HG03565 (cell line): ENCODE measurements around the gene UBE2D3.
"Not testable (repeated sequence)": the region's sequence is repeated elsewhere in the genome, so short reads cannot be mapped to it uniquely, and the experiment has no call there.

Experiments
- ATAC-seq: cut with Tn5 transposase; IDR thresholded peaks from one replicate; pipeline ENCODE4 v1.9.1; 2021; ENCODE audit warnings: mild to moderate bottlenecking, moderate library complexity; ENCODE audit not compliant: unreplicated experiment

The UBE2D3 gene

DNA sequence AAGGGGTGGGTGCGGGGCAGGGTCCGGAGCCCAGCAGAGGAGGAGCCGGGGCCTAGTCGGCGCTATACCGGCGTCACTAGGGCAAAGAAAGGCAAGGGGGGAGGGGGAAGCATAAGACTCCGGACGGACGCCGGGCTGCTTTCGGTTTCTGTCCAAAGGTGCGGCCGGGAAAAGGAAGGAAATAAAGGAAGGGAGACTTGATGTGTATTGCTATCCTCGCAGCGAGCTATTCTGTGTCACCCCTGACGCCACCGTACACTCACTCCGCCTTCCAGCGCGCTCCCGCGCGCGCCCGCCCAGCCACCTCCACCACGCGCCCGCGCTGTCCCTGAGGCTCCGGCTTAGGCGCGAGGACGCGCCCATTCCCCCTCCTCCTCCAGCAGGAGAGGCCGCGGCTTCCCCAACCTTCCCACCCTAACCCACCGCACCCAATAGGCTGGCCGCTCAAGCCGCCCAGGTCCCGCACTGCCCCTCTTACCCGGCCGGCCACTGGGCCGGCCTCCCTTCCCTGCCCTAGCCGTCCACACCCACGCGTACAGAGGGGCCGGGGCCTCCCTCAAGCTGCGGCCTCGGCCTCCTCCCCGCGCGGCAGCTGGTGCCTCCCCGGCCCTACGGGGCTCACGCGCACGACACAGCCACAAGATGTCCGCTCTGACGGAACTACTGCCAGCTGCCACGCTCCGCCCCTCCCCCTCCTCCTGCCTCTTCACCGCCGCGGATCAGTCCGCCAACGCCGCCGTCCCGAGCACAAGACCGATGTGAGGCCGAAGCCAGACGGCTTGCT, at the start of gene UBE2D3:
Gene UBE2D3, minus strand, starts transcription at position 662 of the 784 bp plus-strand sequence. CDS start 1,043 bp downstream, outside the sequence.
- peak; percentile 18 for ATAC-seq

DNA sequence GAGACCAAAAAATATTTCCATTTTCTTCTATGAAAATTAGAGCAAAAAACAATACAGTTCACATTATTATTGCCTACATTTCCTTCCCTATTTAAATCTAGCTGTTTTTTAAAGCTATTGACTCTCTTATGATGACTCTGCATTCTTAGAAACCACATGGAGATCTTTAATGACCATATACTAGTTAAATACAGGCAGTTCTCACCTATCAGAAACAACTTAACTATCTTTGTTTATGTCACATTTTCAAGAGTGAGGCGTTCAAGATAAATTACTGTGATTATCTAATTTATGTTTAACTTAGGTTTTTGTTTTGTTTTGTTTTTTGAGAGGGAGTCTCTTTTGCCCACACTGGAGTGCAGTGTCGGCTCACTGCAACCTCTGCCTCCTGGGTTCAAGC, 44.4 kb upstream of the UBE2D3 start:
- ATAC-seq, result no peak

DNA sequence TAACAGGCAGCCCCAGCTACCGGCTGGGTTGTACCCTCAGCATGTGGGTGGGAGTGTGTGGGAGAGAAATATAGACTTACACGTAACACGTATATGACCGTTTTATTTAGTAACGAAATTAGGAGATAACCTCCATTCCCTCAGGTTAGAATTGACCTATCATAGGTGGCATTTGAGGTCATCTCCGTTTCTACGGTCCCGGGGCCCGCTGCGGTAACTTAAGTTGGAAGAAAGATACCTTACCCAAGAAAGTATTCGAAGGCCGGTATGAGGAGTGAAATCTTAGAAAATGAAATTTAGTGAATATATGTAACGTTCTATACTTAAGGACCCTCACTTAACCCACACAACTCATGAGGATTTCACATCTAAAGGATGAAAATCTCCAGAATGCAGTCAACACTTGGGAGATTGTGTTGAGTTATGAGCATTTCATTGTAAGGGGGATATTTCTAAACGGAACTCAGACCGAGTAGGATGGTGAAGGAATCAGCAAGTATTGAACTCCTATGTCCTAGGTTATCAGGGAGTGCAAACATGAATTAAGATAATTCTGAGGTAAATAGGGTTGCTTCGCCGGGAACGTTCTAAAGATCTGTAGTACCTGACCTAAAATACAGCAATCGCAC, 42.3 kb upstream of the UBE2D3 start:
- ATAC-seq, result peak; percentile 8

DNA sequence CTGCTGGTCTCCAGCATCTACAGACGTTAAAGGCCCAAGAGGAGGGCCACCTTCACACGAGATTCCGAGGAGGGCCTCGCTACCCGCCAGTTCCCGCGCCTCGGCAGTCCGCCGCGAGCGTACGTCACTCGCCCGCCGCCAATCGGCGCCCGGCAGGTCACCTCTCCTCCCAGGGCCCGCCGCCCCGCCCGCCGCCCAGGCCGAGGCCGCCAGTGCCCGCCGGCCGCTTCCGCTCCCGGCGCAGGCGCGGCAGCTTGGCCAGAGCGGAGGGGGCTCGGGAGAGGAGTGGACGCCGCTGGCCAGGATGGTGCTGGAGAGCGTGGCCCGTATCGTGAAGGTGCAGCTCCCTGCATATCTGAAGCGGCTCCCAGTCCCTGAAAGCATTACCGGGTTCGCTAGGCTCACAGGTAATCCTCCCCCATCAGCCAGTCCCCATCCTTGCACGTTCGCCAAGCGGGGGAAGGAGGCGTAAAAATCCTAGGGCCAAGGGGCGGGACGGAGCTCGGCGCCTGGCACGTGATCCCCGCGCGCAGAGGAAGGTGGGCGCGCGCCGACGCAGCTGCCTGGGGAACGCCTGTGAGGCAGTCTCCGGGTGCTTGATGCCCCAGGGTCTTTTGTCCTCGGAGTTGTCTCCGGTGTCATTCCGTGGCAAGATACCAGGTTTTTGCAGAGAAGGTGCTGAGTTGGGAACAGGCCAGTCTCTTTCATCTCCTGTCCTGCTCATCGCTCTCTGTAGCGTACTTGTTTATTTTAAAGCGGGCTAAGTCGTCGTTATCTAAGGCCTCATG, 41.6 kb upstream of the UBE2D3 start, which contains the start of gene CISD2:
Gene CISD2, plus strand, starts transcription at position 212 of the 788 bp plus-strand sequence. Its CDS starts 93 bp downstream, at position 305.
- ATAC-seq, result peak; percentile 82

DNA sequence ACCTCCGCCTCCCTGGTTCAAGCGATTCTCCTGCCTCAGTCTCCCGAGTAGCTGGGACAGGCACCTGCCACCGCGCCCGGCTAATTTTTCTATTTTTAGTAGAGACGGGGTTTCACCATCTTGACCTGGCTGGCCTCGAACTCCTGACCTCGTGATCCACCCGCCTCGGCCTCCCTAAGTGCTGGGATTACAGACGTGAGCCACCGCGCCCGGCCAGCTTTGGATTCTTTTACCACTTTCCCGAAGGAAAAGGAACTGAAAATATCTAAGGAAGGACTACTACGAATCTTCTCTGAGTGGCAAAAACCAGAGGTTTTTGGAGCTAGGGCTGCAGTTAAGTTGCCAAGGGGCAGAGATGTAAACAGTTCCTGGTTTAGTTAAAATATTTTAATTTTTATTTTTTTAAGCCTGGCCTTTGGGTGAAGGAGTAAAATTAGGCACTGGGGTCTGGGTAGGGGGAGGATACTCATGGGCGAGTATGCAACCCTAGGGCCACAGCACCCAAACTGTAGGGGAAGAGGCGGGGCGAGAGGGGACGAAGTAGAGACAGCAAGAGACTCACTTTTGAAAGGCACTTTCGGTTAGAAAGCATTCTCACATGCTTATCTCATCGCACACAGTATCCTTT, 40.9 kb upstream of the UBE2D3 start:
- no peak for ATAC-seq

DNA sequence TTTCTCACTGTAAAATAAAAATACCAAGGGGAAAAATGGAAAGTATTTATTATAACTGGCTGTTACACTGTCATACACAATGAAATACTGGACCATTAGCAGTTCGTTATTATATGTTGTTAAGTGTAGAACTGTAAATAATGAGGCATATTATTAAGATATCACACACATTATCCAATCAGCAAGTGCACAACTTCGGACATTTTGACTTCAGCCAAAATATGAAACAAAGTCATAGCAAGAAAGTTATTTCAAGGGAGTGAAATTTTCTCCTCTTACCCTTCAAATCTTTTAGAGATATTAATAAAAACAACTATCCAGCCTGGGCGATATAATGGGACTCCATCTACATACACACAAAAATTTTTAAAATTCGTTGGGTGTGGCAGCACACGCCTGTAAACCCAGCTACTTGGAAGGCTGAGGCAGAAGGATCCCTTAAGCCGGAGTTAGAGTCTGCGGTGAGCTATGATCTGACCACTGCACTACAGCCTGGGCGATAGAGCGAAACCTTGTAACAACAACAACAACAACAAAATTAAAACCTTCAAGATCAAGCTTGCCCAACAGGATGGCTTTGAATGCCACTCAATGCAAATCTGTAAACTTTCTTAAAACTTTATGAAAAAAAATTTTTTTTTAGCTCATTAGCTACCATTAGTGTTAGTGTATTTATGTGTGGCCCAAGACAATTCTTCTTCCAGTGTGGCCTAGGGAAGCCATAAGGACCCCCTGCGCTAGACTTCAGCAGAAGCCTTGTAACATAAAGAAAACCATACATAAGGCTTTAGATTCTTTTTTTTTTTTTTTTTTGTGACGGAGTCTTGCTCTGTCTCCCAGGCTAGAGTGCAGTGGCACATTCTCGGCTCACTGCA, 40.2 kb upstream of the UBE2D3 start:
- no peak for ATAC-seq

DNA sequence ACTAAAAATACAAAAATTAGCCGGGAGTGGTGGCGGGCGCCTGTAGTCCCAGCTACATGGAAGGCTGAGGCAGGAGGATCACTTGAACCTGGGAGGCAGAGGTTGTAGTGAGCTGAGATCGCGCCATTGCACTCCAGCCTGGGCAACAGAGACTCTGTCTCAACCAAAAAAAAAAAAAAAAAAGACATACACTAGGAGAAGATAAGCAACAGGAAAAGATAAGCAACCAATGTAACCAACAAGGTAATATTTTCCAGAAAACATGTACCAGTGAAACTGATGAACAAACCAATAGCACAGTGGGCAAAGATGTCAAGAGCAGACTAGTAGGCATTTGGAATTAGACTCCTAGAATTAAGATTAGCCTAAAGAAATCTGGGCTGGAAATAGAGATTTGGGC, 38.0 kb upstream of the UBE2D3 start:
- not testable (repeated sequence) for ATAC-seq

DNA sequence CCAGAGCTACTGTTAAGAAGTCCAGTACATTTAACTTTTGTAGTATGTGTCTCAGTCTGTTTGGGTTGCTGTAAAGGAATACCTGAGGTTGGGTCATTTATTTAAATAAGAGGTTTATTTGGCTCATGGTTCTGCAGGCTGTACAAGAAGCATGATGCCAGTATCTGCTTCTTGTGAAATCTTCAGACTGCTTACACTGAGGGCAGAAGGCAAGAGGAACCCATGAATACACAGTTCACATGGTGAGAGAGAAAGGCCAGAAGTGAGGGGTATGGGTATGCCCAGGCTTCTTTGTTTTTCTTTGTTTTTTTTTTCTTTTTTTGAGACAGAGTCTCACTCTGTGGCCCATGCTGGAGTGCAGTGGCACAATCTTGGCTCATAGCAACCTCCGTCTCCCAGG, 35.4 kb upstream of the UBE2D3 start:
- ATAC-seq, result no peak

DNA sequence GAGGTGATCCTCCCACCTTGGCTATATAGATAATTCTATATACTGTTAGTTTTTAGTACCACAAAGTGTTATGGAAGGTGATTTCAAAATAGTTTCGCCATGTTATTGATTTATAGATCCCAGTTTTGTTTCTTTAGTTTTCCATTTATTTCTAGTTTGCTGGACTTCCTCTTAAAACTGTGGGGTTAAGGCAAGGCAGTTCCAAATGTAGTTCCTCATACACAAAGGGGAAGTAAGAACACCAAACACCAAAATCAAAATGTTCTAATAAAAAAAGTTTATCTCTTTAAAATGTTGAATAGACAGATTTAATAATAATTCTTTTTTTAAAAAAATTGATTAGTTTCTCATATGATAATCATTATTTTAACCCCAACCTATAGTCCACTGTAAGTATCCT, 34.7 kb upstream of the UBE2D3 start:
- ATAC-seq, result no peak

DNA sequence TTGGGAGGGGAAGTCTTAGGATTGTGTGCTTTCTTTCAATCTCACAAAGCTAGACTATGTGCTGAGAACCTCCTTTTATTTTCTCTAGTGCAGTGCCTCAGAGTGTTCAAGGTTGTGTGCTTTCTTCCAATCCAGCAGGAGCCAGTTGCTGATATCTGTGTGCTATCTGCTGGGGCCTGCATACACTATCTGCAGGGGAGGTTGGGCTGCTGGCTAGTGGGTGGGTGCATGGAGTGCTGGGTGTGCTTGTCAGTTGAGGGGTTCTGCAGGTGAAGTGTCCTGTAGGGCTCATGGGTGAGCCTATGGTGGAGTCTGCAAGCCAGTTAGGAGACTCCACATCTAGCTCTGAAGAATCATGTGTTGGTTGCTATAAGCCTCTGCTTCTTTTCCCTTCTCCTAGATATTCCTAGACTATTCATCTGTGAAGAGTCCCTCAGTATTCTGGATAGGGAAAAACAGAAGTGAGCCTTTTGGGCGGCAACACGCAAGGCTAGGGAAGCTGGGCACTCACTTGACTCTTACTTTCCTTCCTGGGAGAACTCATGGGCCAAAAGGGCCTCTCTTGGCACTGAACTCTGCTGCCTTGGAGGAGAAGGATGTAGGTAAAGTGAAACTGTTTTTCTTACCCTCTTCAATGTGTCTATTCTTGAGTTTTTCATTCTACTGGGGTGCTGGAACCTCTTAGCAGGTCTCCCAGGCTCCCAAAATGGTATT, 33.4 kb upstream of the UBE2D3 start:
- no peak for ATAC-seq

DNA sequence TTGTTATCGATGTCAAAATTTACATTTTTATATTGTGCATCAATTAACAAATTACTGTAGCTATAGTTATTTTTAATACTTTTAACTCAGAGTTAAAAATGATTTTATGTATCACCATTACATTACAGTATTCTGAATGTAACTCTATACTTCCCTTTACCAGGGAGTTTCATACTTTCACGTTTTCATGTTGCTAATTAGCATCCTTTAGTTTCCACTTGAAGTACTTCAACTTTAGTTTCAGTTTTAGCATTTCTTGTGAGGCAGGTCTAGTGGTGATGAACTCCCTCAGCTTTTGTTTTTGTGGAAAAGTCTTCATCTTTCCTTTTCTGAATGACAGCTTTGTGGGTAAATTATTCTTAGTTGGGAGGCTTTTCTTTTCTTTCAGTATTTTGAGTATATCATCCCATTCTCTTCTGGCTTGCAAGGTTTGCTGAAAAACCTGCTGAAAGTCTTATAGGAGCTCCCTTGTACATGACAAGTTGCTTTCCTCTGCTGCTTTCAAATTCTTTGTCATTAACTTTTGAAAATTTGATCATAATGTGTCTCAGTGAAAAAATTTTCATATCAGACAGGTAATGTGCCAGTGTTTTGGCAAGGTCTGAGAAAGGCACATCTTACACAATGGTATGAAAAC, 31.6 kb upstream of the UBE2D3 start:
- ATAC-seq, result no peak

DNA sequence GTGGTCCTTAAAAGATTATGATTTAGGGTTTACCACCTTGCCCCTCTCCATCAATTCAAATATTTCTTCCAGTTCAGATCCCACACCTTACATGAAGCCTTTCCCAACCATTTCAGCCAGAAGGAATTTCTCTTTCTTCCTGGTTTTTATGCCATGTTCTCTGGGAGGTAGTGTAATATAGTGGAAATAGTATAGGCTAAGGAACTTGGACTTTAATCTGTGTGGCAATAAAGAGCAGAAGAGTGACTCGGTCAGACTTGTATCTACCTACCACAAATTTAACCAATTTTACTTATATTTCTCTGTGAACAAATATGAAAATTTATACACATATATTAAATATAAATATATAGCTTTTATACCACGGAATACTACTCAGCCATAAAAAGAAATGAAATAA, 23.0 kb upstream of the UBE2D3 start:
- ATAC-seq, result no peak

DNA sequence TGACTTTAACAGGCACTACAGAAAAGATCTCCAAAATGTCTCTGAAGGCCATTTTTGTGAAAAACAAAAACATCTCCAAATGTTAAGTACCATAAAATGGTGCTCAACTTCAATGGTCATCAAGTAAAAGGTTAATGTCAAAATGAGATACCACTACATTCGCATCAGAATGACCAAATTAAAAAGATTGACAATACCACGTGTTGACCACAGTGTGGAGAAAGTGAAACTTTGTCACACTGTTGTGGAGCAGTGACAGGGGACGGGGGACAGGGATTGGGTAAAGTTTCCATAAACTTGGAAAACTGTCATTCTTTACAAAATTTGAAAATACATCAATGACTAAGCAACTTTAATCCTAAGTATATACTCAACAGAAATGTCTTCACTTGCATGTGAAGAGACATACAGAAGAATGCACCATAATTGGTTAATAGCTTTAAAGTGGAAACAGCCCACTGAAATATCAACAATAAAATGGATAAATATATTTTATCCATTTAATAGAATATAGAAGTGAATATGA, 22.3 kb upstream of the UBE2D3 start:
- no peak for ATAC-seq

DNA sequence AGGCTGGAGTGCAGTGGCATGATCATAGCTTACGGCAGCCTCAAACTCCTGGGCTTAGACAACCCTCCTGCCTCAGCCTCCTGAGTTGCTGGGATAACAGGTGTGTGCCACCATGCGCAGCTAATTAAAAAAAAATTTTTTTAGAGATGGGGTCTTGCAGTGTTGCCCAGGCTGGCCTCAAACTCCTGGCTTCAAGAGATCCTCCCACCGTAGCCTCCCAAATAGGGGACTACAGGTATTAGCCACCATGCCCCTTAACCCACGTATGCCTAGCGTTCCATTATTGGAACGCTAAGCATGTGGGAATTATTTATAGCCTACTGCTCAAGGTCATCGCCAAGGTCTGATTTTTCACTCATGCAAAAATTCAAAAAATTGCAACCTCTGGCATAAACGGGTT, 20.3 kb upstream of the UBE2D3 start:
- no peak for ATAC-seq

DNA sequence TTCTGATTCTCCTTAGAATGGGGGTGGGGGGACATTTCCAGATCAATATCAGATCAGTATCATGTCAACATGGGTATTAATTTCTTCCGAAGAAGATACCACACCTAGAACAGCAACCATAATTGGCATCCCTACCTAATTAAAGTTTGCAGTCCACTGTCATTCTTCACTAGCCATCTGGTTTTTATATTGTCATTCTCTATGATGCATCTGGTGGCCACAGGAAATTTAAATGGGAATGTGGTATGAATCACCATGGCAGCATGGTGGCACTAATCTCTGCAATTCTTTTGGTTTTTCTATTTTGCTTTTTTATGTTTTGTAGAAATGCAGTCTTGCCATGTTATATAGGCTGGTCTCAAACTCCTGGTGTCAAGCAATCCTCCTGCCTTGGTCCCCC, 16.6 kb upstream of the UBE2D3 start:
- no peak for ATAC-seq

DNA sequence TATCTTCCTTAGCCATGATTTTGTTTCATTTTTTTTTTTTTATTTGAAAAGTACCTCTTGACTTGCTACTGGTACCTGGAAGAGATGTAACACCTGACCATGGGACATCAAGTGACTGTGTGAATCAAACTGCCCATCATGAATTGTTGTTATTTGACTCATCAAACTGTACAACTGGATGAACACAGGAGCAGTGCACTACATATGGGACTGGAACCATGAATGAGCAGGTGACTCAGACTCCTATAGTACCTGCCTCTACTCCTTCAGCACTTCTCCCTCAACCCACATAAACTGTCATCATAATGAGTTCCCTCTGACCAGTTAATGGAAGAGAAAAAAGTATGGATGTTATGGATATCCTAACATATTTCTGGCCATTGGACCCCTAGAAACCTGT, 15.9 kb upstream of the UBE2D3 start:
- no peak for ATAC-seq

DNA sequence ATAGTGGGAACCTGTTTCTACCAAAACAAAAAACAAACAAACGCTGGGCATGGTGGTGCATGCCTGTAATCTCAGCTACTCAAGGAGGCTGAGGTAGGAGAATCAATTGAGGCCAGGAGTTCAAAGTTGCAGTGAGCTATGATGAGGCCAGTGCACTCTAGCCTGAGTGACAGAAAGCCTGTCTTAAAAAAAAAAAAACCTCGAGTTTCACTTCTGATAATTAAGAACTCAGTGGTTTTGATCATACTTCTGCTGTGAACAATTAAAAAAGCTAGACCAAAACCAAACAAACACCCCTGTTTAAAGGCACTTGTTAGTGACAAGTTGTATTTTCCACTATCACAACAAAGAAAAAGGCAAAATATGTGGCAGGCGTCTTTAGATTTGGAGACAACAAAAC, 15.0 kb upstream of the UBE2D3 start:
- no peak for ATAC-seq

DNA sequence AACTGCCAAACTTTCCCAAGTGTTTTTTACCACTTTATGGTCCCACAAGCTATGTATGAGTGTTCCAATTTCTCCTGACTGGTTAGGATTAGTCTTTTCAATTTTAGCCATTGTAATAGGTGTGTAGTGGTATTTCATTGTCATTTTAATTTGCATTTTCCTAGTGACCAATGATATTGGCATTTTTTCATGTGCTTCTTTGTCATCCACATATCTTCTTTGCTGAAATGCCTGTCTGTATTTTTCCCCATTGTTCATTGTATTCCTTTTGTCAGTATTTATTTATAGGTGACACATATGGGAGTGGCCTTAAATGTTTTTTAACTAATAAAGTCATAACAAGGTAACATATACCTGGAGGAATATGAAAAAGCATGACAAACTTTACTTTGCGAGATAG, 9.2 kb upstream of the UBE2D3 start:
- ATAC-seq, result no peak

DNA sequence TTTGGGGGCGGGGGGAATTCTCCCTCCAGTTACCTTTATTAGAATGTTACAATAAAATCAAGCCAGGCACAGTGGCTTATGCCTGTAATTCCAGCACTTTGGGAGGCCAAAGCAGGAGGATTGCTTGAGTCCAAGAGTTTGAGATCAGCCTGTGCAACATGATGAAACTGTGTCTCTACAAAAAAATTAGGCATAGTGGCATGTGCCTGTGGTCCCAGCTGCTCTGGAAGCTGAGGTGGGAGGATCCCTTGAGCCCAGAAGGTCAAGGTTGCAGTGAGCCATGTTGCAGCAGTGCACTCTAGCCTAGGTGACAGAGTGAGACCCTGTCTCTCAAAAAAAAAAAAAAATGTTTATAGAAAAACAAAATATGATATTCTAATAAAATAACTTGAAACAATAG, 5.3 kb upstream of the UBE2D3 start:
- no peak for ATAC-seq
